ENCODE data around the gene IMMT.

Gene IMMT

DNA sequence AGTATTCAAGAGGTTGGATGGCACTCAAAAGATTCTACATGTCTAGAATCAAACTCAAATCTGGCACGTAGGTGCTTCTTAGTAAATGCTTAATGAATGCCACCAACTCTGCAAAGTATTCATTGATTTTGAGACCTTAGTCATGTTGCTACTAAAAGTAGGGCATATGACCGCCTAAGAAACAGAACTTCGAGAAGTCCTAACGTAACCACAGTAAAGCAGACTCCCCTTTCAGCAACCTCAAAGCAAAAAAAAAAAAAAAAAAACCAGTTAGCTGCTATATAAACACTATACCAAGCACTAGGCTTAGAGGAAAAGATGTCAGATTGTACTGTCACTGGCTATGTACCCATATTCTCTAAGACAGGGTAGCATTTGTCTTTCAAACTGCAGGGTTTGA is 55.3 kb downstream of the IMMT start:
- DNase-seq (ENCODE audit: extremely low read depth, low read depth) = no peak
- no peak overlapping the region for H3K4me3 ChIP-seq (replicated peaks; ENCODE audit: low read depth, low read length)
- TF ChIP-seq, protein P1, sequence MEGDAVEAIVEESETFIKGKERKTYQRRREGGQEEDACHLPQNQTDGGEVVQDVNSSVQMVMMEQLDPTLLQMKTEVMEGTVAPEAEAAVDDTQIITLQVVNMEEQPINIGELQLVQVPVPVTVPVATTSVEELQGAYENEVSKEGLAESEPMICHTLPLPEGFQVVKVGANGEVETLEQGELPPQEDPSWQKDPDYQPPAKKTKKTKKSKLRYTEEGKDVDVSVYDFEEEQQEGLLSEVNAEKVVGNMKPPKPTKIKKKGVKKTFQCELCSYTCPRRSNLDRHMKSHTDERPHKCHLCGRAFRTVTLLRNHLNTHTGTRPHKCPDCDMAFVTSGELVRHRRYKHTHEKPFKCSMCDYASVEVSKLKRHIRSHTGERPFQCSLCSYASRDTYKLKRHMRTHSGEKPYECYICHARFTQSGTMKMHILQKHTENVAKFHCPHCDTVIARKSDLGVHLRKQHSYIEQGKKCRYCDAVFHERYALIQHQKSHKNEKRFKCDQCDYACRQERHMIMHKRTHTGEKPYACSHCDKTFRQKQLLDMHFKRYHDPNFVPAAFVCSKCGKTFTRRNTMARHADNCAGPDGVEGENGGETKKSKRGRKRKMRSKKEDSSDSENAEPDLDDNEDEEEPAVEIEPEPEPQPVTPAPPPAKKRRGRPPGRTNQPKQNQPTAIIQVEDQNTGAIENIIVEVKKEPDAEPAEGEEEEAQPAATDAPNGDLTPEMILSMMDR (IDR thresholded peaks at IDR 0.05; ENCODE audit: low read depth, low read length, missing control alignments) = no peak

DNA sequence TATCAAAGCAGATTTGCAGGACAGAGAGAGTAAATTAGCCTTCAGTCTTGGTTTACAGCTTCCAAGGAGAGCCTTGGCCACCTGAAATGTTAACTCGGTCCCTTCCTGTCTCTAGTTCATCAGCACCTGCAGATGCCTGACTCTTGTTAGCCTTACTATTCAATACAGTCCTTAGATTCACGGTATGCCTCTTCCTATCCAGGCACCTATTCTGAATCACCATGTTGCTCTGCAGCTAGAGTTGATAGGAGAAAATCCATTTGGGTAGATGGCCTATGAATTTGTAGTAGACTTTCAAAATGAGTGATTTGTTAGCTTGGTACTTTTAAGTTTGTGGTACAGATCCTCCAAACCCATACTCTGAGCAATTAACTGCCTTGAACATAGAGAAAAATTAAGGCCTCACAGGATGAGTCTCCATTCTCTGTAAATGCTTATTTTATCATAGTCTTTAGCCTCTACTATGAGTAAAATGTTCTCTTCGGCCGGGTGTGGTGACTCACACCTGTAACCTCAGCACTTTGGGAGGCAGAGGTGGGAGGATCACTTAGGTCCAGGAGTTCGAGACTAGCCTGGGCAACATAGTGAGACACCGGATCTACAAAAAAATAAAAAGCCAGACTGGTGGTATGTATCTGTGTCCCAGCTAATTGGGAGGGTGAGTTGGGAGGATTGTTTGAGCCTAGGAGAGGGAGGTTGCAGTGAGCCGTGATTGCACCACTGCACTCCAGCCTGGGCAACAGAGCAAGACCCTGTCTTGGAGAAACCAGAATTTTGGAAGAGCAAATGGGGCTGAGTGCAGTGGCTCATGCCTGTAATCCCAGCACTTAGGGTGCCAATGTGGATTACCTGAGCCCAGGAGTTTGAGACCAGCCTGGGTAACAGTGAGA is 56.3 kb downstream of the IMMT start:
- no peak overlapping the region for H3K4me3 ChIP-seq (replicated peaks; ENCODE audit: low read depth, low read length)
- TF ChIP-seq, protein P1 (IDR thresholded peaks at IDR 0.05; ENCODE audit: low read depth, low read length, missing control alignments) = no peak
- no peak for DNase-seq (ENCODE audit: extremely low read depth, low read depth)

DNA sequence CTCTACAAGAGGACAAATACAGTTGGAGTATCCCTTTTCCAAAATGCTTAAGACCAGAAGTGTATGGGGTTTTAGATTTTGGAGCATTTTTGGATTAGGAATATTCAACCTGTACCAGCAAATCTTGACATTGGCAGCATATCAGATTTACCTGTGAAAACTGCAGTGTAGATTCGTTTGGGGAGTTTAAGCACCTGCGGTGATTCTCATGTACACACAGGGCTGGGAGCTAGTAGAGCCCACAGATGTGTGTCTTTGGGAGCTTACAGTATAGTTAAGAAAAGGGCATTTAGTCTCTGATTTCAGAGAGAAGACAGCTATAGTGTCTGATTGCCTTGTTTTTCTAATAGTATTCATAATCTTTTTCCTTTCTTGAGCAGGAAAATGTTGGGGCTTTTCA is 59.1 kb downstream of the IMMT start:
- TF ChIP-seq, protein P1 (IDR thresholded peaks at IDR 0.05; ENCODE audit: low read depth, low read length, missing control alignments) = no peak
- DNase-seq (ENCODE audit: extremely low read depth, low read depth) = no peak
- no peak overlapping the region for H3K4me3 ChIP-seq (replicated peaks; ENCODE audit: low read depth, low read length)

DNA sequence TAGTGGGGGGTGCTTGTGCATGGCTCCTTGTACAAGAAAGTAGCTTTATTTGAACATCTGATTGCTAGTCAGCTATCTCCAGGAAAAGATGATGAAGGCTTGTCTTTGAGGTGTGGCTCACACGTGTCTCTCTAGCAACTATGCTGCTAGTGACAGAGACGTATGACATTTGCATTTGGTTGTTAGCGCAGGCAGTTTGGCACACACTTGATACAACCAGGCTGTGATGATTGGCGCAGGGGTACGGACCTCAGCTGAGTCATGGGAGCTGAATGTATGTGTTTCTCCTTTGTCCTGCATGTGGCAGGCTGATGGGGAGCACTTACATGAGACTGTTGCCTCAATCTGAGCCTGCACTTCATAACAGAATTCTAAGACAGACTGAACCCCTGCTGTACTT is 59.6 kb downstream of the IMMT start:
- H3K4me3 ChIP-seq (replicated peaks; ENCODE audit: low read depth, low read length) = no peak overlapping the region
- DNase-seq (ENCODE audit: extremely low read depth, low read depth) = no peak
- TF ChIP-seq, protein P1 (IDR thresholded peaks at IDR 0.05; ENCODE audit: low read depth, low read length, missing control alignments) = no peak

DNA sequence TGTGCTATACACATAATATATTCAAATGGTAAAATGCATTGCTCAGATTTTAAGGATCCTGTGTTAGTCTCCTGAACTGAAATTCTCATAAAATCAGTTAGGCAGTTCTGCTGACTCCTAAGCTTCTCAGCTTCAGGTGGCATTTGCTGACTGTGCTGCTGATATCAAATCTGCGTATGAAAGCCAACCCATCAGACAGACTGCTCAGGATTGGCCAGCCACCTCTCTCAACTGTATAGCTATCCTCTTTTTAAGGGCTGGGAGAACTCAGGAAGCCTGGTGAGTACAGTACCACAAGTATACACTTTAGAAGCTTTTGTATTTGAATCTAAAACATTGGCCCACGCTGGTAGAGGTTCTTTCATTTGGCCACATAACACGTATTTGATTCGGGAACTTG is 60.6 kb downstream of the IMMT start:
- TF ChIP-seq, protein P1 (IDR thresholded peaks at IDR 0.05; ENCODE audit: low read depth, low read length, missing control alignments) = no peak
- no peak for DNase-seq (ENCODE audit: extremely low read depth, low read depth)
- H3K4me3 ChIP-seq (replicated peaks; ENCODE audit: low read depth, low read length) = no peak overlapping the region

DNA sequence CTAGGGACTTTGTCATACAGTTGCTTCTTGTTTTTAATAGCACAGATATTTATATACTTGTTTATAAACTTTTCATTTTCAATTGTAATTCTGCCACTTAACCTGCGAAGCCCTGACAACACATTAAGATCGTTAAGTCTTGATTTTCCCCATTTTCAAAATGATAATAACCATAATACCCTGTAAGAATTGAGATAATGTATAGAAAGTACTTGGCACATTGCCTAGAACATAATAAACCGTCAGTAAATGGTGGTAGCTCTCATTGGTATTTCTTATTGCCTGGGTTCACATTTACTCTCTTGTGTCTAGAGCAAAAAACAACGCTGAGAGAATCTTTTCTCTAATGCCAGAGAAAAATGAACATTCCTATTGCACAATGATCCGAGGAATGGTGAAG is 70.6 kb downstream of the IMMT start:
- TF ChIP-seq, protein P1 (IDR thresholded peaks at IDR 0.05; ENCODE audit: low read depth, low read length, missing control alignments) = no peak
- no peak for DNase-seq (ENCODE audit: extremely low read depth, low read depth)
- H3K4me3 ChIP-seq (replicated peaks; ENCODE audit: low read depth, low read length) = no peak overlapping the region

All from HFF-Myc (cell line).